SU-DHL-6 (cell line): ENCODE data around the gene KRTAP10-11.
"Not testable (repeated sequence)": the region's sequence is repeated elsewhere in the genome, so short reads cannot be mapped to it uniquely, and the experiment has no call there.

Source experiments
- H2AFZ ChIP-seq: fragments of 200-600 bp; sonication (generic); 2 replicates; pipeline ENCODE4 v1.6.1; 2014; ENCODE audit warnings: low read depth, mild to moderate bottlenecking, moderate library complexity, mixed read lengths, antibody characterized with exemption, low read length; ENCODE audit not compliant: severe bottlenecking
- H3F3A ChIP-seq: fragments of 200-600 bp; shearing (Covaris generic); 2 replicates; pipeline ENCODE4 v1.6.0; 2016; ENCODE audit warnings: antibody characterized with exemption, mild to moderate bottlenecking; ENCODE audit not compliant: insufficient read depth
- H3K27ac ChIP-seq: fragments of 200-600 bp; sonication (generic); 2 replicates; pipeline ENCODE4 v1.5.1; 2016; ENCODE audit warnings: low read depth, mild to moderate bottlenecking, low read length, moderate library complexity, mixed read lengths
- H3K27me3 ChIP-seq: fragments of 200-600 bp; sonication (generic), shearing (Covaris generic); 2 replicates; pipeline ENCODE4 v1.6.0; 2014; ENCODE audit warnings: mild to moderate bottlenecking, low read length
- H3K36me3 ChIP-seq: fragments of 200-600 bp; sonication (generic); 2 replicates; pipeline ENCODE4 v1.6.1; 2014; ENCODE audit warnings: mild to moderate bottlenecking, low read length, mixed read lengths
- H3K4me2 ChIP-seq: fragments of 300-600, 200-600 bp; shearing (Covaris generic), sonication (generic); 2 replicates; pipeline ENCODE4 v1.6.0; 2014; ENCODE audit warnings: low read length, low read depth, mild to moderate bottlenecking; ENCODE audit not compliant: poor library complexity, severe bottlenecking
- H3K4me3 ChIP-seq: fragments of 200-600 bp; sonication (generic); 2 replicates; pipeline ENCODE4 v1.5.1; 2014; ENCODE audit warnings: antibody characterized with exemption, low read length, mild to moderate bottlenecking, mixed read lengths; ENCODE audit not compliant: insufficient read depth, poor library complexity, severe bottlenecking
- H3K79me2 ChIP-seq: fragments of 200-600 bp; sonication (generic); 2 replicates; pipeline ENCODE4 v1.6.1; 2014; ENCODE audit warnings: mild to moderate bottlenecking, low read length, moderate library complexity; ENCODE audit not compliant: insufficient read depth
- H3K9ac ChIP-seq: fragments of 200-600 bp; sonication (generic); 2 replicates; pipeline ENCODE4 v1.7.0; 2014; ENCODE audit warnings: mild to moderate bottlenecking, low read length
- H3K9me2 ChIP-seq: fragments of 200-600 bp; sonication (generic); replicated peaks from 2 replicates; pipeline ENCODE4 v1.6.1; 2014; ENCODE audit warnings: low read length; ENCODE audit not compliant: insufficient read depth
- H3K9me3 ChIP-seq: fragments of 200-600 bp; sonication (generic); 2 replicates; pipeline ENCODE4 v1.6.1; 2014; ENCODE audit warnings: low read length, mixed read lengths; ENCODE audit not compliant: insufficient read depth
- H4K20me1 ChIP-seq: fragments of 200-600 bp; sonication (generic); 2 replicates; pipeline ENCODE4 v1.6.1; 2014; ENCODE audit warnings: low read depth, mild to moderate bottlenecking, antibody characterized with exemption, low read length, moderate library complexity, mixed read lengths
- CTCF ChIP-seq: fragments of 200-600 bp; sonication (generic); IDR thresholded peaks from one replicate; pipeline ENCODE4 v1.5.1; 2017; ENCODE audit warnings: antibody characterized with exemption, mild to moderate bottlenecking, low read length, moderate library complexity; ENCODE audit not compliant: insufficient read depth, poor library complexity, severe bottlenecking
- EZH2phosphoT487 ChIP-seq: fragments of 200-600 bp; sonication (generic), shearing (Covaris generic); conservative IDR thresholded peaks from 2 replicates; pipeline ENCODE4 v1.6.1; 2018; ENCODE audit warnings: mild to moderate bottlenecking, antibody characterized with exemption, low read length, moderate library complexity, mixed read lengths

KRTAP10-11 gene

DNA sequence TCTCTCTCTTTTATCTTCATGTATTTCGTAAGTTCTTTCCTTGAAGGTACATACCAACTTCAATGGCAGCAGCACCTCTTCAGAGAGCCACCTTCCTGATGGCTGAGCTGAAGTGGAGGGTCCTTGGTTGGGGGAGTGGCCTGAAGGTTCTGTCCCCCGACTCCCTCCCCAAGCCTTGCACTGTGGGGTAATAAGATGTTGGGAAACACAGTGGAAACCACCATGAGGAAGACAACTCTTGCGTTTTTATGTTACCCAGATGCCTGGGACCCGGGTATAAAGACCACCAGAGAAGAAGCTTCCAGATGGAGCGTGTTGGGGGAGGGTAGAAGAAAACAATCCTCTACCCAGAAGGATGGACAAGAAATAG is 12.3 kb downstream of the KRTAP10-11 start:
- Histone ChIP-seq H3K27ac (no peak overlapping the region), H4K20me1 (no peaks in the 10 kb centered on the region), H3K9me2 (no peaks in the 10 kb centered on the region), H3K27me3 (no peaks in the 10 kb centered on the region), H3K4me3 (no peak overlapping the region), H3K9me3 (no peaks in the 10 kb centered on the region), H3K4me2 (no peak overlapping the region), H2AFZ (no peak overlapping the region), H3K79me2 (no peaks in the 10 kb centered on the region), H3K9ac (no peak overlapping the region), H3F3A (no peaks in the 10 kb centered on the region), H3K36me3 (no peaks in the 10 kb centered on the region)
- no peak for TF ChIP-seq EZH2phosphoT487

- Histone ChIP-seq H3K9me3 (no peaks in the 10 kb centered on the region), H3K9me2 (no peaks in the 10 kb centered on the region), H3K4me3 (no peak overlapping the region), H2AFZ (no peak overlapping the region), H3K9ac (no peak overlapping the region), H3K27me3 (no peaks in the 10 kb centered on the region), H3K79me2 (no peaks in the 10 kb centered on the region), H3K27ac (no peak overlapping the region), H3K36me3 (no peaks in the 10 kb centered on the region), H3K4me2 (no peak overlapping the region), H4K20me1 (no peaks in the 10 kb centered on the region), H3F3A (no peaks in the 10 kb centered on the region)
- no peak for TF ChIP-seq EZH2phosphoT487
- no peak for TF ChIP-seq CTCF
Observed at GRCh38 chr21:44658913-44659595, 12.8 kb downstream of the KRTAP10-11 start.

GRCh38 chr21:44661567-44661966 is 15.4 kb downstream of the KRTAP10-11 start:
- not testable (repeated sequence) for H3K4me2 ChIP-seq, H3K4me3 ChIP-seq, H4K20me1 ChIP-seq, H3K9ac ChIP-seq, H3K9me2 ChIP-seq, H3K27me3 ChIP-seq, H3K27ac ChIP-seq, H3K9me3 ChIP-seq, H2AFZ ChIP-seq, H3K79me2 ChIP-seq, H3K36me3 ChIP-seq, H3F3A ChIP-seq

GRCh38 chr21:44664691-44665090 is 18.5 kb downstream of the KRTAP10-11 start:
- H3K79me2 ChIP-seq: no peaks in the 10 kb centered on the region
- no peaks in the 10 kb centered on the region for H3K9me2 ChIP-seq
- H2AFZ ChIP-seq: no peak overlapping the region
- no peak overlapping the region for H3K27ac ChIP-seq
- H3K9ac ChIP-seq: no peak overlapping the region
- H3K9me3 ChIP-seq: no peaks in the 10 kb centered on the region
- H3K36me3 ChIP-seq: no peaks in the 10 kb centered on the region
- no peak overlapping the region for H3K4me2 ChIP-seq
- no peaks in the 10 kb centered on the region for H3K27me3 ChIP-seq
- no peak for TF ChIP-seq EZH2phosphoT487
- TF ChIP-seq CTCF: no peak
- no peak overlapping the region for H3K4me3 ChIP-seq
- no peaks in the 10 kb centered on the region for H4K20me1 ChIP-seq
- no peaks in the 10 kb centered on the region for H3F3A ChIP-seq
